HepG2 (cell line): ENCODE measurements around the gene GPD1. TPM values are rescaled to one million over a fixed set of nuclear protein-coding genes. Genes with fewer than 3 reads are reported as not detected.
A peak's percentile ranks its signal among the peaks of the same experiment; 100 is the strongest.

Experiments used
- ARID3A ChIP-seq: IDR thresholded peaks from 2 replicates; pipeline ENCODE4 v1.6.1; 2012; ENCODE audit warnings: low read depth, low read length, improper control_type of control experiment
- HOXA5 ChIP-seq: sonication (generic); formaldehyde crosslinking; IDR thresholded peaks from 2 replicates; pipeline ENCODE4 v1.4.0; 2020; ENCODE audit warnings: missing genetic modification reagents
- NCOA1 ChIP-seq: sonication (generic); formaldehyde crosslinking; IDR thresholded peaks from 2 replicates; pipeline ENCODE4 v1.9.0; 2021; ENCODE audit warnings: missing genetic modification reagents
- NCOA5 ChIP-seq: sonication (generic); formaldehyde crosslinking; IDR thresholded peaks from 2 replicates; pipeline ENCODE4 v1.4.0; 2020; ENCODE audit warnings: missing genetic modification reagents
- SAFB2 ChIP-seq: sonication (generic); formaldehyde crosslinking; IDR thresholded peaks from 2 replicates; pipeline ENCODE4 v1.5.1; 2020; ENCODE audit warnings: missing genetic modification reagents, low read depth, mild to moderate bottlenecking, borderline replicate concordance
- TEAD2 ChIP-seq: sonication (generic); formaldehyde crosslinking; IDR thresholded peaks from 2 replicates; pipeline ENCODE4 v1.9.0; 2021; ENCODE audit warnings: missing genetic modification reagents
- TRIM24 ChIP-seq: sonication (generic); formaldehyde crosslinking; IDR thresholded peaks from 2 replicates; pipeline ENCODE4 v1.8.0; 2022; ENCODE audit warnings: mild to moderate bottlenecking, missing genetic modification reagents
- U2AF2 ChIP-seq: fragments of 200-400 bp; formaldehyde crosslinking; IDR thresholded peaks from 2 replicates; pipeline ENCODE4 v1.6.1; 2017; ENCODE audit warnings: low read depth, mild to moderate bottlenecking, low read length
- ZHX2 ChIP-seq, 2 experiments: sonication (generic) in 1 of 2; formaldehyde crosslinking in 1 of 2; IDR thresholded peaks; 2 replicates each; pipeline versions ENCODE4 v1.6.1 to v1.9.0; 2014 to 2022; ENCODE audit warnings: antibody characterized with exemption in 1 of 2, borderline replicate concordance in 1 of 2, inconsistent platforms in 1 of 2, low read depth in 1 of 2, missing genetic modification reagents in 1 of 2
- ZNF276 ChIP-seq: sonication (generic); formaldehyde crosslinking; IDR thresholded peaks from 2 replicates; pipeline ENCODE4 v1.4.0; 2020; ENCODE audit warnings: mild to moderate bottlenecking, low read depth, missing genetic modification reagents
- ZNF331 ChIP-seq: sonication (generic); formaldehyde crosslinking; IDR thresholded peaks from 2 replicates; pipeline ENCODE4 v1.4.0; 2020; ENCODE audit warnings: missing genetic modification reagents
- ZNF512B ChIP-seq: sonication (generic); formaldehyde crosslinking; IDR thresholded peaks from 2 replicates; pipeline ENCODE4 v1.5.1; 2020; ENCODE audit warnings: missing genetic modification reagents, mild to moderate bottlenecking, borderline replicate concordance
- ZNF563 ChIP-seq: sonication (generic); formaldehyde crosslinking; IDR thresholded peaks from 2 replicates; pipeline ENCODE4 v1.8.0; 2022; ENCODE audit warnings: mild to moderate bottlenecking, moderate library complexity, missing genetic modification reagents
- ZNF724P ChIP-seq: sonication (generic); formaldehyde crosslinking; IDR thresholded peaks from 2 replicates; pipeline ENCODE4 v1.8.0; 2022; ENCODE audit warnings: missing genetic modification reagents, borderline replicate concordance
- polyA plus RNA-seq, 8 experiments: library from polyadenylated mRNA; depleted of rRNA in 3 of 8; stranded (reverse) in 7 of 8; unstranded in 1 of 8; fragments of >200 nt; fragmentation: Illumina TruSeq in 4 of 8; extraction: Trizol in 4 of 8; gene quantifications; 2 replicates each; pipeline versions ENCODE4 v1.2.1 to v1.2.3, GENCODE V29; 2011 to 2016; ENCODE audit warnings: low read depth in 4 of 8, missing spikeins in 1 of 8, mixed read lengths in 1 of 8; ENCODE audit not compliant: insufficient read depth in 1 of 8
- total RNA-seq, 5 experiments: library from RNA; depleted of rRNA; stranded (reverse); fragments of >200 nt; fragmentation: Illumina TruSeq; extraction: Trizol; gene quantifications; 2 replicates each; pipeline ENCODE4 v1.2.3, GENCODE V29; 2016; ENCODE audit warnings: low read depth in 1 of 5

Gene GPD1
- total and polyA plus RNA-seq, 2 of the 13 experiments (the other 11 are each of a cell fraction or from before 2014, with no cell fraction given) = 3.7 to 30.6 TPM

GRCh38 chr12:50111693-50112455 is 8.1 kb downstream of the GPD1 start, which contains the start of gene COX14 (continued):
- TF ChIP-seq ZNF276 (CRISPR knock-in tag) (peak; percentile 83; the same call in 1 of the 2 replicates), NCOA1 (no peak), ZNF331 (peak; percentile 20; the same call in 1 of the 2 replicates), SAFB2 (CRISPR knock-in tag) (0 out of 2 replicates have a peak, but pooled peaks have one; percentile 65), TRIM24 (CRISPR knock-in tag) (no peak), HOXA5 (CRISPR knock-in tag) (no peak), ZNF512B (CRISPR knock-in tag) (0 out of 2 replicates have a peak, but pooled peaks have one; percentile 46), TEAD2 (CRISPR knock-in tag) (peak; percentile 33; the same call in 1 of the 2 replicates), ZHX2 (IDR thresholded peaks at IDR 0.05; ENCODE audit: low read depth) (peak; percentile 56; the same call in 1 of the 2 replicates), ZHX2 (CRISPR knock-in tag; IDR thresholded peaks at IDR 0.05; ENCODE audit: borderline replicate concordance) (no peak), U2AF2 (no peak), NCOA5 (no peak), ZNF724P (CRISPR knock-in tag) (peak; percentile 59; the same call in 1 of the 2 replicates), ARID3A (no peak), ZNF563 (CRISPR knock-in tag) (peak; percentile 89; the same call in 1 of the 2 replicates)
